GM12878 (cell line): ENCODE results near the gene BCAS4. TPM values are rescaled to one million over a fixed set of nuclear protein-coding genes. Genes with fewer than 3 reads are reported as not detected.

Experiments
- ATAC-seq: fragments of 200-7000 bp; cut with Tn5 transposase; 3 replicates; pipeline ENCODE4 v1.9.1; 2020; ENCODE audit warnings: mild to moderate bottlenecking, moderate library complexity
- BruUV-seq: library from RNA; stranded (reverse); fragments of 400-500 nt; replicated peaks from 2 replicates; lab custom pipeline; 2021; lab: Mats Ljungman, UMichigan
- CTCF ChIA-PET: fragments of 300-600 bp; sonication (Branson Sonifier 250); formaldehyde crosslinking; extraction: SDS; loops from one replicate; lab custom pipeline; 2021; ENCODE audit warnings: inconsistent platforms; lab: Yijun Ruan, JAX
- POLR2A ChIA-PET: fragments of 350-600 bp; formaldehyde crosslinking; extraction: SDS; loops from one replicate; lab custom pipeline; 2021; ENCODE audit warnings: inconsistent platforms; lab: Charles Lee
- RAD21 ChIA-PET: fragments of 300-600 bp; sonication (Branson Sonifier 250); formaldehyde crosslinking; loops from one replicate; lab custom pipeline; 2023; ENCODE audit warnings: antibody characterized with exemption; ENCODE audit not compliant: unreplicated experiment; lab: Charles Lee
- SMC1A ChIA-PET: fragments of 300-600 bp; sonication (Branson Sonifier 250); formaldehyde crosslinking; loops from one replicate; lab custom pipeline; 2023; ENCODE audit not compliant: unreplicated experiment, uncharacterized antibody; lab: Charles Lee
- DNase-seq: peaks from one replicate; pipeline ENCODE4 v3.0.0-alpha.2; 2011; ENCODE audit warnings: low read depth, low spot score
- FAIRE-seq: peaks from 3 replicates; lab custom pipeline; 2011; peaks lifted over from hg19 to GRCh38; lab: Jason Lieb, UNC
- H2AFZ ChIP-seq: 2 replicates; pipeline ENCODE4 v1.6.0; 2011; ENCODE audit warnings: low read depth, low read length, control low read depth; ENCODE audit not compliant: control insufficient read depth
- H3K27ac ChIP-seq: 2 replicates; pipeline ENCODE4 v1.5.1; 2011; ENCODE audit warnings: control low read depth; ENCODE audit not compliant: control insufficient read depth, insufficient read depth
- H3K27me3 ChIP-seq, 2 experiments: replicated peaks in 1 of 2; 2 replicates each; pipeline versions ENCODE4 v1.6.0 to v1.6.1; 2011; ENCODE audit warnings: low read length in 1 of 2; ENCODE audit not compliant: control insufficient read depth in 2 of 2, insufficient read depth in 2 of 2
- H3K36me3 ChIP-seq, 2 experiments: 2 replicates each; pipeline ENCODE4 v1.5.1; 2011; ENCODE audit warnings: low read length in 1 of 2; ENCODE audit not compliant: control insufficient read depth in 2 of 2, insufficient read depth in 2 of 2
- H3K4me1 ChIP-seq: 2 replicates; pipeline ENCODE4 v1.6.1; 2011; ENCODE audit warnings: mild to moderate bottlenecking, low read length, moderate library complexity, mixed read lengths; ENCODE audit not compliant: control insufficient read depth, insufficient read depth
- H3K4me2 ChIP-seq: 2 replicates; pipeline ENCODE4 v1.6.0; 2011; ENCODE audit warnings: control low read depth; ENCODE audit not compliant: control insufficient read depth, insufficient read depth
- H3K4me3 ChIP-seq: fragments of 200-600 bp; sonication (generic); 2 replicates; pipeline ENCODE4 v1.5.1; 2016
- H3K79me2 ChIP-seq: 2 replicates; pipeline ENCODE4 v1.6.0; 2011; ENCODE audit warnings: low read length; ENCODE audit not compliant: control insufficient read depth, insufficient read depth
- H3K9ac ChIP-seq: 2 replicates; pipeline ENCODE4 v1.8.0; 2011; ENCODE audit warnings: low read length, control low read depth, mixed read lengths; ENCODE audit not compliant: control insufficient read depth, insufficient read depth
- H3K9me3 ChIP-seq: replicated peaks from 3 replicates; pipeline ENCODE4 v1.5.1; 2011; ENCODE audit warnings: mild to moderate bottlenecking, low read length; ENCODE audit not compliant: control insufficient read depth, insufficient read depth
- H4K20me1 ChIP-seq: 2 replicates; pipeline ENCODE4 v1.6.0; 2011; ENCODE audit not compliant: control insufficient read depth, insufficient read depth
- CHD4 ChIP-seq: fragments of 200-600 bp; sonication (generic); IDR thresholded peaks from 2 replicates; pipeline ENCODE4 v1.6.1; 2016; ENCODE audit warnings: mild to moderate bottlenecking
- CREM ChIP-seq: IDR thresholded peaks from 2 replicates; pipeline ENCODE4 v1.6.1; 2014; ENCODE audit warnings: antibody characterized with exemption, low read depth
- FOS ChIP-seq: IDR thresholded peaks from 3 replicates; pipeline ENCODE4 v1.6.1; 2011; ENCODE audit warnings: borderline replicate concordance; ENCODE audit not compliant: insufficient read length; ENCODE audit errors: extremely low read depth
- FOXK2 ChIP-seq: fragments of 450-650 bp; IDR thresholded peaks from 2 replicates; pipeline ENCODE4 v1.6.1; 2017; ENCODE audit warnings: mild to moderate bottlenecking, moderate library complexity
- HCFC1 ChIP-seq: fragments of 150-350 bp; IDR thresholded peaks from 2 replicates; pipeline ENCODE4 v1.6.1; 2014; ENCODE audit warnings: low read length
- HDAC2 ChIP-seq: fragments of 200-600 bp; sonication (generic); IDR thresholded peaks from 2 replicates; pipeline ENCODE4 v1.6.1; 2017
- PAX8 ChIP-seq: fragments of 450-650 bp; IDR thresholded peaks from 2 replicates; pipeline ENCODE4 v1.6.1; 2017; ENCODE audit warnings: mild to moderate bottlenecking, moderate library complexity
- RELA ChIP-seq: fragments of 450-650 bp; IDR thresholded peaks from 2 replicates; pipeline ENCODE4 v1.8.0; 2014; ENCODE audit warnings: borderline replicate concordance; ENCODE audit not compliant: partially characterized antibody
- SPI1 ChIP-seq: IDR thresholded peaks from 2 replicates; pipeline ENCODE4 v1.6.1; 2011; ENCODE audit warnings: low read depth, mild to moderate bottlenecking, low read length, moderate library complexity, borderline replicate concordance; ENCODE audit not compliant: insufficient read depth
- SUPT20H ChIP-seq: IDR thresholded peaks from 2 replicates; pipeline ENCODE4 v1.6.1; 2011; ENCODE audit warnings: low read depth, mild to moderate bottlenecking, low read length, moderate library complexity, borderline replicate concordance; ENCODE audit not compliant: control insufficient read depth
- ZNF384 ChIP-seq: IDR thresholded peaks from 2 replicates; pipeline ENCODE4 v1.6.1; 2012; ENCODE audit warnings: low read depth, mild to moderate bottlenecking, low read length, improper control_type of control experiment, borderline replicate concordance
- WGBS: methylation state at CpG from one replicate; pipeline ENCODE4 v1.1.6; 2016; ENCODE audit warnings: low lambda C conversion rate; ENCODE audit not compliant: insufficient replicate concordance, insufficient coverage; ENCODE audit errors: missing lambda C conversion rate; 5-methylcytosine and 5-hydroxymethylcytosine counted together
- in situ Hi-C: fragments of 300-500 bp; cut with MboI; formaldehyde crosslinking; loops from 9 replicates; pipeline ENCODE4 v1.14.3; 2018; ENCODE audit warnings: mixed read lengths
- intact Hi-C: fragments of 100-400 bp; cut with micrococcal nuclease; formaldehyde crosslinking; loops from one replicate; pipeline ENCODE4 v1.14.2; 2022; ENCODE audit not compliant: unreplicated experiment
- polyA plus RNA-seq, 11 experiments: library from polyadenylated mRNA; depleted of rRNA in 4 of 11; unstranded in 6 of 11; stranded (reverse) in 5 of 11; fragments of >200 nt; fragmentation: Nextera tagmentation in 4 of 11; fragmentation: Illumina TruSeq in 1 of 11; extraction: Ambion mirVana in 4 of 11; extraction: Trizol in 1 of 11; gene quantifications; 1 replicate in 1 of 11; 2 replicates in 10 of 11; pipeline versions ENCODE4 v1.2.1 to v1.2.3, GENCODE V29; 2011 to 2016; ENCODE audit warnings: inconsistent platforms in 2 of 11, missing spikeins in 2 of 11, low read depth in 1 of 11
- total RNA-seq, 4 experiments: library from RNA; depleted of rRNA in 3 of 4; stranded (reverse); fragments of >200 nt in 3 of 4; fragmentation: Illumina TruSeq in 1 of 4; extraction: Trizol in 1 of 4; gene quantifications; 2 replicates each; pipeline versions ENCODE4 v1.2.1 to v1.2.3, GENCODE V29; 2013 to 2021
- TF ChIP-seq, protein P1 (sequence below): IDR thresholded peaks from 2 replicates; pipeline ENCODE4 v1.6.1; 2012; ENCODE audit warnings: low read depth, low read length, improper control_type of control experiment
- TF ChIP-seq, protein P2 (sequence below), 3 experiments: IDR thresholded peaks in 2 of 3; conservative IDR thresholded peaks in 1 of 3; 2 replicates each; pipeline ENCODE4 v1.5.1; 2011; ENCODE audit warnings: low read depth in 3 of 3, low read length in 3 of 3, mild to moderate bottlenecking in 3 of 3, control low read depth in 2 of 3, moderate library complexity in 2 of 3, inconsistent platforms in 1 of 3, mixed read lengths in 1 of 3; ENCODE audit not compliant: control insufficient read depth in 2 of 3, insufficient read depth in 1 of 3; ENCODE audit errors: extremely low read depth in 1 of 3
- TF ChIP-seq, protein P3 (sequence below): fragments of 450-650 bp; conservative IDR thresholded peaks from 2 replicates; pipeline ENCODE4 v1.6.1; 2017; ENCODE audit warnings: mild to moderate bottlenecking, moderate library complexity
- TF ChIP-seq, protein P4 (sequence below): fragments of 450-650 bp; IDR thresholded peaks from 2 replicates; pipeline ENCODE4 v1.6.1; 2017; ENCODE audit warnings: mild to moderate bottlenecking, moderate library complexity

BCAS4 gene
- total and polyA plus RNA-seq, 10 of the 15 experiments (the other 5 are each of a cell fraction or from before 2014, with no cell fraction given): 14.8 to 214 (median 65.3) TPM

DNA sequence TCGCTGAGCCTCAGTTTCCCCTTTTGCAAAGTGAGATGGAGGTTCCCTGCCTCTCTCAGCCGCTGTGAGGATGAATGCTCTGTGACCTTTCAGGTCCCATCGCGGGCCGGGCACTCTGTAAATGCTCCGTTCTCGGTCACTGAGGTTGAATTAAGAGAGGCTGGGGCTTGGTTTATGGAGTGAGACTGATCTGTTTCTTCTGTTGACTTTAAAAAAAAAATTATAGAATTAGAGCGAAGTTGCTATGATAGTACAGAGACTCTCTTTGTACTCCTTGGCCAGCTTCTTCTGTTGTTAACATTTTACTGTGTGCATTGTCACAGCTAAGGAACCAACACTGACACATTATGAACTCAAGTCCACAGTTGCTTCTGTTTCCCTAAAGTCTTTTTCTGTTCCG lies 72.0 kb downstream of the BCAS4 start:
- ATAC-seq (no peak), DNase-seq (no peak), FAIRE-seq (no peak)
- RAD21 ChIA-PET: no interaction called here
- Histone ChIP-seq H3K9me3 (no peaks in the 10 kb centered on the region), H4K20me1 (no peaks in the 10 kb centered on the region), H3K4me3 (no peak overlapping the region), H3K4me2 (no peak overlapping the region), H2AFZ (no peak overlapping the region), H3K9ac (no peak overlapping the region), H3K4me1 (no peaks in the 10 kb centered on the region), H3K36me3 (peaks cover 0 to 2% of the 10 kb centered on the region in 2 experiments; a peak in 1 of 4 replicates), H3K27me3 (no peaks in the 10 kb centered on the region), H3K27ac (no peak overlapping the region), H3K79me2 (no peaks in the 10 kb centered on the region; the same call in 1 of the 2 replicates)
- in situ Hi-C loops (no loop called here), intact Hi-C loops (no loop called here)
- CTCF ChIA-PET: no interaction called here
- SMC1A ChIA-PET: interaction anchor here (0.6 kb wide), 1 partner anchor 54 kb away, joined by 3 read pairs; no protein-coding TSS in a partner anchor
- POLR2A ChIA-PET: no interaction called here
- 96% methylated on average over 9 of the region's 9 CpGs for WGBS
- BruUV-seq: no TSS peak
- no peak for TF ChIP-seq FOXK2
- TF ChIP-seq HDAC2: no peak
- TF ChIP-seq RELA: no peak
- TF ChIP-seq, protein P1, sequence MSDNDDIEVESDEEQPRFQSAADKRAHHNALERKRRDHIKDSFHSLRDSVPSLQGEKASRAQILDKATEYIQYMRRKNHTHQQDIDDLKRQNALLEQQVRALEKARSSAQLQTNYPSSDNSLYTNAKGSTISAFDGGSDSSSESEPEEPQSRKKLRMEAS: no peak
- no peak for TF ChIP-seq SPI1
- TF ChIP-seq FOS: no peak
- TF ChIP-seq CREM: no peak
- TF ChIP-seq, protein P2, sequence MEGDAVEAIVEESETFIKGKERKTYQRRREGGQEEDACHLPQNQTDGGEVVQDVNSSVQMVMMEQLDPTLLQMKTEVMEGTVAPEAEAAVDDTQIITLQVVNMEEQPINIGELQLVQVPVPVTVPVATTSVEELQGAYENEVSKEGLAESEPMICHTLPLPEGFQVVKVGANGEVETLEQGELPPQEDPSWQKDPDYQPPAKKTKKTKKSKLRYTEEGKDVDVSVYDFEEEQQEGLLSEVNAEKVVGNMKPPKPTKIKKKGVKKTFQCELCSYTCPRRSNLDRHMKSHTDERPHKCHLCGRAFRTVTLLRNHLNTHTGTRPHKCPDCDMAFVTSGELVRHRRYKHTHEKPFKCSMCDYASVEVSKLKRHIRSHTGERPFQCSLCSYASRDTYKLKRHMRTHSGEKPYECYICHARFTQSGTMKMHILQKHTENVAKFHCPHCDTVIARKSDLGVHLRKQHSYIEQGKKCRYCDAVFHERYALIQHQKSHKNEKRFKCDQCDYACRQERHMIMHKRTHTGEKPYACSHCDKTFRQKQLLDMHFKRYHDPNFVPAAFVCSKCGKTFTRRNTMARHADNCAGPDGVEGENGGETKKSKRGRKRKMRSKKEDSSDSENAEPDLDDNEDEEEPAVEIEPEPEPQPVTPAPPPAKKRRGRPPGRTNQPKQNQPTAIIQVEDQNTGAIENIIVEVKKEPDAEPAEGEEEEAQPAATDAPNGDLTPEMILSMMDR (IDR thresholded peaks at IDR 0.05 in 2 of 3, conservative IDR thresholded peaks at IDR 0.05 in 1 of 3; ENCODE audit: control insufficient read depth in 2 of 3, extremely low read depth in 1 of 3, insufficient read depth in 1 of 3, low read depth in 3 of 3, low read length in 3 of 3): no peak
- TF ChIP-seq, protein P3, sequence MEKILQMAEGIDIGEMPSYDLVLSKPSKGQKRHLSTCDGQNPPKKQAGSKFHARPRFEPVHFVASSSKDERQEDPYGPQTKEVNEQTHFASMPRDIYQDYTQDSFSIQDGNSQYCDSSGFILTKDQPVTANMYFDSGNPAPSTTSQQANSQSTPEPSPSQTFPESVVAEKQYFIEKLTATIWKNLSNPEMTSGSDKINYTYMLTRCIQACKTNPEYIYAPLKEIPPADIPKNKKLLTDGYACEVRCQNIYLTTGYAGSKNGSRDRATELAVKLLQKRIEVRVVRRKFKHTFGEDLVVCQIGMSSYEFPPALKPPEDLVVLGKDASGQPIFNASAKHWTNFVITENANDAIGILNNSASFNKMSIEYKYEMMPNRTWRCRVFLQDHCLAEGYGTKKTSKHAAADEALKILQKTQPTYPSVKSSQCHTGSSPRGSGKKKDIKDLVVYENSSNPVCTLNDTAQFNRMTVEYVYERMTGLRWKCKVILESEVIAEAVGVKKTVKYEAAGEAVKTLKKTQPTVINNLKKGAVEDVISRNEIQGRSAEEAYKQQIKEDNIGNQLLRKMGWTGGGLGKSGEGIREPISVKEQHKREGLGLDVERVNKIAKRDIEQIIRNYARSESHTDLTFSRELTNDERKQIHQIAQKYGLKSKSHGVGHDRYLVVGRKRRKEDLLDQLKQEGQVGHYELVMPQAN: no peak
- no peak for TF ChIP-seq CHD4
- TF ChIP-seq SUPT20H: no peak
- TF ChIP-seq ZNF384: no peak
- TF ChIP-seq, protein P4, sequence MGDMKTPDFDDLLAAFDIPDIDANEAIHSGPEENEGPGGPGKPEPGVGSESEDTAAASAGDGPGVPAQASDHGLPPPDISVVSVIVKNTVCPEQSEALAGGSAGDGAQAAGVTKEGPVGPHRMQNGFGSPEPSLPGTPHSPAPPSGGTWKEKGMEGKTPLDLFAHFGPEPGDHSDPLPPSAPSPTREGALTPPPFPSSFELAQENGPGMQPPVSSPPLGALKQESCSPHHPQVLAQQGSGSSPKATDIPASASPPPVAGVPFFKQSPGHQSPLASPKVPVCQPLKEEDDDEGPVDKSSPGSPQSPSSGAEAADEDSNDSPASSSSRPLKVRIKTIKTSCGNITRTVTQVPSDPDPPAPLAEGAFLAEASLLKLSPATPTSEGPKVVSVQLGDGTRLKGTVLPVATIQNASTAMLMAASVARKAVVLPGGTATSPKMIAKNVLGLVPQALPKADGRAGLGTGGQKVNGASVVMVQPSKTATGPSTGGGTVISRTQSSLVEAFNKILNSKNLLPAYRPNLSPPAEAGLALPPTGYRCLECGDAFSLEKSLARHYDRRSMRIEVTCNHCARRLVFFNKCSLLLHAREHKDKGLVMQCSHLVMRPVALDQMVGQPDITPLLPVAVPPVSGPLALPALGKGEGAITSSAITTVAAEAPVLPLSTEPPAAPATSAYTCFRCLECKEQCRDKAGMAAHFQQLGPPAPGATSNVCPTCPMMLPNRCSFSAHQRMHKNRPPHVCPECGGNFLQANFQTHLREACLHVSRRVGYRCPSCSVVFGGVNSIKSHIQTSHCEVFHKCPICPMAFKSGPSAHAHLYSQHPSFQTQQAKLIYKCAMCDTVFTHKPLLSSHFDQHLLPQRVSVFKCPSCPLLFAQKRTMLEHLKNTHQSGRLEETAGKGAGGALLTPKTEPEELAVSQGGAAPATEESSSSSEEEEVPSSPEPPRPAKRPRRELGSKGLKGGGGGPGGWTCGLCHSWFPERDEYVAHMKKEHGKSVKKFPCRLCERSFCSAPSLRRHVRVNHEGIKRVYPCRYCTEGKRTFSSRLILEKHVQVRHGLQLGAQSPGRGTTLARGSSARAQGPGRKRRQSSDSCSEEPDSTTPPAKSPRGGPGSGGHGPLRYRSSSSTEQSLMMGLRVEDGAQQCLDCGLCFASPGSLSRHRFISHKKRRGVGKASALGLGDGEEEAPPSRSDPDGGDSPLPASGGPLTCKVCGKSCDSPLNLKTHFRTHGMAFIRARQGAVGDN: no peak
- TF ChIP-seq PAX8: no peak
- TF ChIP-seq HCFC1: no peak
